K562 (cell line): ENCODE results near the gene KMO. TPM values are rescaled to one million over a fixed set of nuclear protein-coding genes. Genes with fewer than 3 reads are reported as not detected.

Experiments used
- BACH1 ChIP-seq: fragments of 200-800 bp; sonication (Bioruptor generic); IDR thresholded peaks from 2 replicates; pipeline ENCODE4 v1.6.1; 2016; ENCODE audit warnings: missing genetic modification characterization, missing compliant biosample characterization
- BDP1 ChIP-seq: IDR thresholded peaks from 3 replicates; pipeline ENCODE4 v1.6.1; 2011; ENCODE audit not compliant: insufficient read length, insufficient read depth
- BRD4 ChIP-seq: fragments of 200-600 bp; sonication (generic); IDR thresholded peaks from 2 replicates; pipeline ENCODE4 v1.6.1; 2017; ENCODE audit warnings: inconsistent platforms
- CBFA2T3 ChIP-seq: fragments of 450-650 bp; IDR thresholded peaks from 2 replicates; pipeline ENCODE4 v1.6.1; 2017
- CBX1 ChIP-seq: sonication (generic); IDR thresholded peaks from 2 replicates; pipeline ENCODE4 v1.6.1; 2016; ENCODE audit warnings: antibody characterized with exemption, low read depth, mild to moderate bottlenecking
- CHD1 ChIP-seq: fragments of 200-600 bp; sonication (generic); IDR thresholded peaks from one replicate; pipeline ENCODE4 v1.6.1; 2012; ENCODE audit warnings: mild to moderate bottlenecking, moderate library complexity, low read length, inconsistent platforms
- CREBBP ChIP-seq: IDR thresholded peaks from one replicate; pipeline ENCODE4 v1.6.1; 2012; ENCODE audit warnings: low read depth, mild to moderate bottlenecking, control low read depth, inconsistent platforms, low read length
- FOXJ3 ChIP-seq: sonication (generic); formaldehyde crosslinking; IDR thresholded peaks from 2 replicates; pipeline ENCODE4 v1.4.0; 2020; ENCODE audit warnings: mild to moderate bottlenecking, missing genetic modification reagents
- GTF2F1 ChIP-seq: IDR thresholded peaks from 2 replicates; pipeline ENCODE4 v1.6.1; 2011; ENCODE audit warnings: low read depth, low read length, improper control_type of control experiment
- HDAC8 ChIP-seq: fragments of 450-650 bp; IDR thresholded peaks from 2 replicates; pipeline ENCODE4 v1.6.1; 2016; ENCODE audit warnings: mild to moderate bottlenecking, missing genetic modification characterization, moderate library complexity, missing compliant biosample characterization
- KDM5B ChIP-seq: fragments of 200-600 bp; sonication (generic); IDR thresholded peaks from 2 replicates; pipeline ENCODE4 v1.6.1; 2012; ENCODE audit warnings: low read depth, mild to moderate bottlenecking, moderate library complexity, low read length, control low read depth, inconsistent platforms; ENCODE audit not compliant: insufficient replicate concordance
- MAFG ChIP-seq: fragments of 450-650 bp; conservative IDR thresholded peaks from 2 replicates; pipeline ENCODE4 v1.6.1; 2016; ENCODE audit warnings: missing genetic modification characterization, missing compliant biosample characterization
- MYC ChIP-seq, 2 experiments: fragments of 250-450 bp in 1 of 2; sonication (Bioruptor Pico) in 1 of 2; IDR thresholded peaks; 2 replicates each; pipeline versions ENCODE4 v1.5.1 to v1.6.1; 2012 to 2021; ENCODE audit warnings: low read depth in 2 of 2, borderline replicate concordance in 1 of 2, improper control_type of control experiment in 1 of 2, low read length in 1 of 2, mild to moderate bottlenecking in 1 of 2, moderate library complexity in 1 of 2
- PCBP2 ChIP-seq: fragments of 200-400 bp; formaldehyde crosslinking; IDR thresholded peaks from 2 replicates; pipeline ENCODE4 v1.6.1; 2018; ENCODE audit warnings: low read length, low read depth, mild to moderate bottlenecking, moderate library complexity; ENCODE audit not compliant: poor library complexity, severe bottlenecking
- PTRF ChIP-seq: fragments of 450-650 bp; IDR thresholded peaks from 2 replicates; pipeline ENCODE4 v1.6.1; 2016; ENCODE audit warnings: mild to moderate bottlenecking, missing genetic modification characterization, missing compliant biosample characterization
- RCOR1 ChIP-seq, 2 experiments: IDR thresholded peaks; 2 replicates each; pipeline ENCODE4 v1.6.1; 2012; ENCODE audit warnings: low read depth in 2 of 2, low read length in 2 of 2, borderline replicate concordance in 1 of 2, improper control_type of control experiment in 1 of 2
- RUNX1 ChIP-seq: sonication (generic); IDR thresholded peaks from 2 replicates; pipeline ENCODE4 v1.6.1; 2016; ENCODE audit warnings: antibody characterized with exemption, low read depth
- TFAM ChIP-seq: fragments of 250-450 bp; sonication (Bioruptor Pico); conservative IDR thresholded peaks from 2 replicates; pipeline ENCODE4 v1.5.0; 2021; ENCODE audit warnings: mild to moderate bottlenecking, moderate library complexity
- ZBTB1 ChIP-seq: sonication (generic); formaldehyde crosslinking; IDR thresholded peaks from 2 replicates; pipeline ENCODE4 v1.8.1; 2023; ENCODE audit warnings: missing genetic modification reagents, low read depth, mild to moderate bottlenecking, borderline replicate concordance
- ZNF212 ChIP-seq: fragments of 450-650 bp; formaldehyde crosslinking; IDR thresholded peaks from 2 replicates; pipeline ENCODE4 v1.4.0; 2020; ENCODE audit warnings: mild to moderate bottlenecking
- ZNF217 ChIP-seq: sonication (generic); formaldehyde crosslinking; IDR thresholded peaks from 2 replicates; pipeline ENCODE4 v1.8.0; 2022; ENCODE audit warnings: mild to moderate bottlenecking, missing genetic modification reagents
- ZNF239 ChIP-seq: fragments of 250-450 bp; sonication (Bioruptor Pico); IDR thresholded peaks from 2 replicates; pipeline ENCODE4 v1.4.0; 2020; ENCODE audit warnings: mild to moderate bottlenecking
- polyA plus RNA-seq, 8 experiments: library from polyadenylated mRNA; depleted of rRNA in 4 of 8; stranded (reverse) in 5 of 8; unstranded in 3 of 8; fragments of >200 nt; fragmentation: Nextera tagmentation in 2 of 8; fragmentation: Illumina TruSeq in 1 of 8; extraction: Ambion mirVana in 2 of 8; extraction: Trizol in 1 of 8; gene quantifications; 2 replicates each; pipeline versions ENCODE4 v1.2.1 to v1.2.3, GENCODE V29; 2011 to 2014; ENCODE audit warnings: inconsistent platforms in 1 of 8, missing spikeins in 1 of 8
- total RNA-seq, 7 experiments: library from RNA; depleted of rRNA in 6 of 7; stranded (reverse); fragments of >200 nt in 6 of 7; fragmentation: Illumina TruSeq in 2 of 7; extraction: Trizol in 2 of 7; gene quantifications; 2 replicates each; pipeline versions ENCODE4 v1.2.1 to v1.2.3, GENCODE V29; 2011 to 2021; ENCODE audit warnings: low replicate concordance in 1 of 7
- TF ChIP-seq, protein P1 (sequence below): fragments of 450-650 bp; IDR thresholded peaks from 2 replicates; pipeline ENCODE4 v1.6.1; 2017; ENCODE audit warnings: mild to moderate bottlenecking, moderate library complexity
- TF ChIP-seq, protein P2 (sequence below): fragments of 450-650 bp; IDR thresholded peaks from 2 replicates; pipeline ENCODE4 v1.7.0; 2016; ENCODE audit warnings: borderline replicate concordance
- TF ChIP-seq, protein P3 (sequence below), 2 experiments: fragments of 250-450 bp in 1 of 2; fragments of 450-650 bp in 1 of 2; sonication (Bioruptor Pico) in 1 of 2; IDR thresholded peaks; 2 replicates each; pipeline versions ENCODE4 v1.6.1 to v1.8.0; 2016 to 2021; ENCODE audit warnings: mild to moderate bottlenecking in 2 of 2, moderate library complexity in 2 of 2, missing compliant biosample characterization in 1 of 2, missing genetic modification characterization in 1 of 2

Gene KMO
- total and polyA plus RNA-seq, 9 of the 15 experiments (the other 6 are each of a cell fraction or from before 2014, with no cell fraction given): 0.01 to 0.11 (median 0.01) TPM; not detected in 6

DNA sequence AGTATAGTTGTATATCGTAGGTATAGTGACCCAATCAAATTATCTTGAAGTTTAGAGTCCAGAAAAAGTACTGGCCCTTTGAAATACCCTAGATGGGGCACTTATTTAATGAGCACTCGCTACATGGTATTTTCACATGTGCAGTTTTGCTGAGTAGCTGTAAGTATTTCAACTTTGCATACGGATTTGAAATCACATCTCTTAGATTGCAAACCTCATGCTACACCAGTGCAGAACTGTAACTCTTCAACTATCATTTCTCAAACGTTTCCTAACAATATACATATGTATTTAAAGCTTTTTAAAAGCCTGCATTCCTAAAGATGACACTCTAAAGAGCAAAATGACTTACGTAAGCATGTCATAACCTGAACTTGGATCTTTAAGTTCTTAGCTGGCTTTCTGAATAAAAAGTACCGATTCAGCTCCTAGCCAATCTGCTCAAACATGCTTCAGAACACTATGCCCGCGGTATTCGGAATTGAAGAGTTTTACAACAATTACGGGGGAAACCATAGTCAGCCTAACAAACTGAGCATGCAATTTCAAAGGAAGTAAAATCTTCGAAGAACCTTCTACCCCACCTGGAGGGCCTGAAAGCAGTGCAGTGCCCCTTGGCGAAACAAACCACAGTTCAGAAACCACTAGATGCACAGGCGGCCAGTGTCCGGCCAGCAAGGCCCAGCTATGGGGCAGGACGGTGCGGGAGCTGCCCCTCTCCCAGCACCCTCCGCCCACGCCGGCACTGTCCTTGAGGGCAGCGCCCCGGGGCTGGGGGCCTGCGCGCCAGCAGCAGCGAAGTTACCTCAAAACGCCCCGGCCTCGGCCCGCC, 13.5 kb upstream of the KMO start (continued):
- no peak for TF ChIP-seq CREBBP
- TF ChIP-seq ZBTB1: no peak
- peak in 1 of 2 experiments; percentile 4; a peak in 1 of 4 replicates for TF ChIP-seq RCOR1 (IDR thresholded peaks at IDR 0.05; ENCODE audit: borderline replicate concordance in 1 of 2, low read depth in 2 of 2, low read length in 2 of 2)
- TF ChIP-seq, protein P1, sequence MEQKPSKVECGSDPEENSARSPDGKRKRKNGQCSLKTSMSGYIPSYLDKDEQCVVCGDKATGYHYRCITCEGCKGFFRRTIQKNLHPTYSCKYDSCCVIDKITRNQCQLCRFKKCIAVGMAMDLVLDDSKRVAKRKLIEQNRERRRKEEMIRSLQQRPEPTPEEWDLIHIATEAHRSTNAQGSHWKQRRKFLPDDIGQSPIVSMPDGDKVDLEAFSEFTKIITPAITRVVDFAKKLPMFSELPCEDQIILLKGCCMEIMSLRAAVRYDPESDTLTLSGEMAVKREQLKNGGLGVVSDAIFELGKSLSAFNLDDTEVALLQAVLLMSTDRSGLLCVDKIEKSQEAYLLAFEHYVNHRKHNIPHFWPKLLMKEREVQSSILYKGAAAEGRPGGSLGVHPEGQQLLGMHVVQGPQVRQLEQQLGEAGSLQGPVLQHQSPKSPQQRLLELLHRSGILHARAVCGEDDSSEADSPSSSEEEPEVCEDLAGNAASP: peak; percentile 31; the same call in 1 of the 2 replicates
- no peak for TF ChIP-seq TFAM (CRISPR knock-in tag)
- no peak for TF ChIP-seq PCBP2
- TF ChIP-seq KDM5B: peak; percentile 33
- TF ChIP-seq BDP1: no peak
- TF ChIP-seq FOXJ3 (CRISPR knock-in tag): no peak
- no peak; the same call in 1 of the 2 replicates for TF ChIP-seq BRD4
- 0 out of 2 replicates have a peak, but pooled peaks have one; percentile 21 for TF ChIP-seq HDAC8
- no peak for TF ChIP-seq MYC (IDR thresholded peaks at IDR 0.05; ENCODE audit: low read depth, low read length)
- no peak for TF ChIP-seq MYC (CRISPR knock-in tag; IDR thresholded peaks at IDR 0.05; ENCODE audit: borderline replicate concordance, low read depth)
- TF ChIP-seq, protein P2, sequence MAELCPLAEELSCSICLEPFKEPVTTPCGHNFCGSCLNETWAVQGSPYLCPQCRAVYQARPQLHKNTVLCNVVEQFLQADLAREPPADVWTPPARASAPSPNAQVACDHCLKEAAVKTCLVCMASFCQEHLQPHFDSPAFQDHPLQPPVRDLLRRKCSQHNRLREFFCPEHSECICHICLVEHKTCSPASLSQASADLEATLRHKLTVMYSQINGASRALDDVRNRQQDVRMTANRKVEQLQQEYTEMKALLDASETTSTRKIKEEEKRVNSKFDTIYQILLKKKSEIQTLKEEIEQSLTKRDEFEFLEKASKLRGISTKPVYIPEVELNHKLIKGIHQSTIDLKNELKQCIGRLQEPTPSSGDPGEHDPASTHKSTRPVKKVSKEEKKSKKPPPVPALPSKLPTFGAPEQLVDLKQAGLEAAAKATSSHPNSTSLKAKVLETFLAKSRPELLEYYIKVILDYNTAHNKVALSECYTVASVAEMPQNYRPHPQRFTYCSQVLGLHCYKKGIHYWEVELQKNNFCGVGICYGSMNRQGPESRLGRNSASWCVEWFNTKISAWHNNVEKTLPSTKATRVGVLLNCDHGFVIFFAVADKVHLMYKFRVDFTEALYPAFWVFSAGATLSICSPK: no peak
- TF ChIP-seq CHD1: peak; percentile 90
- no peak for TF ChIP-seq ZNF239
- no peak for TF ChIP-seq ZNF217 (CRISPR knock-in tag)
- peak; percentile 60 for TF ChIP-seq MAFG (tag)
- TF ChIP-seq RUNX1: no peak
- no peak for TF ChIP-seq PTRF (tag)
- no peak for TF ChIP-seq CBFA2T3
- no peak for TF ChIP-seq BACH1
- no peak for TF ChIP-seq ZNF212 (CRISPR knock-in tag)
- no peak for TF ChIP-seq CBX1
- TF ChIP-seq, protein P3, sequence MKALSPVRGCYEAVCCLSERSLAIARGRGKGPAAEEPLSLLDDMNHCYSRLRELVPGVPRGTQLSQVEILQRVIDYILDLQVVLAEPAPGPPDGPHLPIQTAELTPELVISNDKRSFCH (CRISPR knock-in tag; IDR thresholded peaks at IDR 0.05): no peak
- TF ChIP-seq, protein P3 (tag; IDR thresholded peaks at IDR 0.05): no peak
- TF ChIP-seq GTF2F1: no peak
